Measurements from ENCODE around the gene LRR1. TPM values are rescaled to one million over a fixed set of nuclear protein-coding genes. Genes with fewer than 3 reads are reported as not detected.
"Not testable (repeated sequence)": the region's sequence is repeated elsewhere in the genome, so short reads cannot be mapped to it uniquely, and the experiment has no call there.

Gene LRR1
- total RNA-seq, 2 donors from 2014 or later: 4.1 to 21.9 TPM

DNA sequence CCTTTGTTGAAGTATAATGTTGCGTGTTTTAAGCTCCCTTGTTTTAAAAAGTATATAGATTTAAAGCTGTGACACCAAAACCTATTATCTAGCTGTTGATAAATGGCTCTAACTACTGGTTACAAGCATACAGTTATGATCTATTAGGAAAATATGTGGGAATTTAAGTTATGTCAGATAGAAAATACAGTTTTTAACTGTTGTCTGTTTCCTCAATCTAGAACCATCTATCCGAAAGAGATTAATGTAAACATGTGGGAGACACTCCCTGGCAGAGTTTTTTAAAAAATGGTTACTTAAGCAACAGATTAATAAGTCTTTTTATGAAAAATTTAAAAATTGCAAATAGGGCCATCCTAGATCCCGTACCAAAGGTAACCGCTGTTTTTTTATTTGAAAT, 13.5 kb downstream of the LRR1 start:
- DNase-seq (ENCODE audit: low spot score): no peak
- TF ChIP-seq, protein P1, sequence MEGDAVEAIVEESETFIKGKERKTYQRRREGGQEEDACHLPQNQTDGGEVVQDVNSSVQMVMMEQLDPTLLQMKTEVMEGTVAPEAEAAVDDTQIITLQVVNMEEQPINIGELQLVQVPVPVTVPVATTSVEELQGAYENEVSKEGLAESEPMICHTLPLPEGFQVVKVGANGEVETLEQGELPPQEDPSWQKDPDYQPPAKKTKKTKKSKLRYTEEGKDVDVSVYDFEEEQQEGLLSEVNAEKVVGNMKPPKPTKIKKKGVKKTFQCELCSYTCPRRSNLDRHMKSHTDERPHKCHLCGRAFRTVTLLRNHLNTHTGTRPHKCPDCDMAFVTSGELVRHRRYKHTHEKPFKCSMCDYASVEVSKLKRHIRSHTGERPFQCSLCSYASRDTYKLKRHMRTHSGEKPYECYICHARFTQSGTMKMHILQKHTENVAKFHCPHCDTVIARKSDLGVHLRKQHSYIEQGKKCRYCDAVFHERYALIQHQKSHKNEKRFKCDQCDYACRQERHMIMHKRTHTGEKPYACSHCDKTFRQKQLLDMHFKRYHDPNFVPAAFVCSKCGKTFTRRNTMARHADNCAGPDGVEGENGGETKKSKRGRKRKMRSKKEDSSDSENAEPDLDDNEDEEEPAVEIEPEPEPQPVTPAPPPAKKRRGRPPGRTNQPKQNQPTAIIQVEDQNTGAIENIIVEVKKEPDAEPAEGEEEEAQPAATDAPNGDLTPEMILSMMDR (IDR thresholded peaks at IDR 0.05): no peak
- no peak overlapping the region for H3K27ac ChIP-seq
- no peaks in the 10 kb centered on the region for H3K36me3 ChIP-seq
- no peak for ATAC-seq (ENCODE audit: insufficient number of reproducible peaks, low FRiP score, low read depth)
- no peaks in the 10 kb centered on the region for H3K27me3 ChIP-seq (replicated peaks; ENCODE audit: insufficient read depth)
- H3K4me3 ChIP-seq: no peak overlapping the region
- no peaks in the 10 kb centered on the region for H3K4me1 ChIP-seq (ENCODE audit: control insufficient read depth in 1 of 2, low read depth in 2 of 2)
- no peaks in the 10 kb centered on the region for H3K9me3 ChIP-seq

DNA sequence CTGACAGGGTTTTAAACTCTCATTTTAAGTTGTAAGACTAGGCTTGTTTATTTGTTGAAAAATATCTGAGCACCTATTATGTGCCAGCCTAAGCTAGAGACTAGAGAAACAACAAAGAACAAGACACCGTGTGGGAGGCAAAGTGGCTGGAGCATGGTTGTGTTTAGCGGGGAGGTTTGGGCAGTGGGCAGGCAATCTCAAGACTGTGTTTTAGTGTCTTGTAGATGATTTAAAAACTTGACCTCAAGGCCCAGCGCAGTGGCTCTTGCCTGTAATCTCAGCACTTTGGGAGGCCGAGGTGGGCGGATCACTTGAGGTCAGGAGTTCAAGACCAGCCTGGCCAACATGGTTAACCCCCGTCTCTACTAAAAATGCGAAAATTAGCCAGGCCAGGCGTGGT, 13.9 kb downstream of the LRR1 start:
- Histone ChIP-seq H3K9me3 (no peaks in the 10 kb centered on the region), H3K4me3 (no peak overlapping the region), H3K27ac (no peak overlapping the region), H3K36me3 (no peaks in the 10 kb centered on the region), H3K4me1 (ENCODE audit: control insufficient read depth in 1 of 2, low read depth in 2 of 2) (no peaks in the 10 kb centered on the region), H3K27me3 (replicated peaks; ENCODE audit: insufficient read depth) (no peaks in the 10 kb centered on the region)
- ATAC-seq (ENCODE audit: insufficient number of reproducible peaks, low FRiP score, low read depth) (no peak), DNase-seq (ENCODE audit: low spot score) (no peak)
- TF ChIP-seq, protein P1 (IDR thresholded peaks at IDR 0.05): no peak

DNA sequence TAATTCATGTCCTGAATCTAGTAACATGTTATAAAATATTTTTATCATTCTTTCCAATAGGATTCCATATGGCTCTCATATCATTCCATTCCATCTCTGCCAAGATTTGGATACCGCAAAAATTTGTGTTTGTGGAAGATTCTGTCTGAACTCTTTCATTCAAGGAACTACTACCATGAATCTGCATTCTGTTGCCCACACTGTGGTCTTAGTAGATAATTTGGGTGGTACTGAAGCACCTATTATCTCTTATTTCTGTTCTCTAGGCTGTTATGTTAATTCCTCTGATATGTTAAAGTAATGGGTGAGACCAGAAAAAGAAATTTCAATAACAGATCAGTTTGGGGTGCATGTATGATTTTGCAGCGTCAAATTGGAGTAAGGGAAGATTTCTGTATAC, 15.5 kb downstream of the LRR1 start:
- Histone ChIP-seq H3K27ac (no peak overlapping the region), H3K4me1 (ENCODE audit: control insufficient read depth in 1 of 2, low read depth in 2 of 2) (peaks cover 4 to 11% of the 10 kb centered on the region in 2 donors), H3K4me3 (no peak overlapping the region), H3K36me3 (peaks cover 4% of the 10 kb centered on the region), H3K27me3 (replicated peaks; ENCODE audit: insufficient read depth) (no peaks in the 10 kb centered on the region), H3K9me3 (no peaks in the 10 kb centered on the region)
- DNase-seq (ENCODE audit: low spot score): no peak
- TF ChIP-seq, protein P1 (IDR thresholded peaks at IDR 0.05): no peak
- no peak for ATAC-seq (ENCODE audit: insufficient number of reproducible peaks, low FRiP score, low read depth)

DNA sequence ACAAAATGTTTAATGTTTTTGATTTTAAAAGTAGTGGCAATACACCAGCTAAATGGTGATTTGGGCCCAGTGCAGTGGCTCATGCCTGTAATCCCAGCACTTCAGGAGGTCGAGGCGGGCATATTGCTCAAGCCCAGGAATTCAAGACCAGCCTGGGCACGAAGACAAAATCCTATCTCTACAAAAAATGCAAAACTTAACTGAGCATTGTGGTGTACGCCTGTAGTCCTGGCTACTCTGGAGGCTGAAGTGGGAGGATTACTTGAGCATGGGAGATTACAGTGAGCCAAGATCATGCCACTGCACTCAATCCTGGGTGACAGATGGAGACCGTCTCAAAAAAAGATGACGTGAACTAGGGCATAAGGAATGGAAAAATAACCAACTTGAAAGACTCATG, 17.0 kb downstream of the LRR1 start:
- DNase-seq (ENCODE audit: low spot score) (no peak), ATAC-seq (ENCODE audit: insufficient number of reproducible peaks, low FRiP score, low read depth) (no peak)
- Histone ChIP-seq H3K9me3 (no peaks in the 10 kb centered on the region), H3K27ac (no peak overlapping the region), H3K36me3 (peaks cover 4% of the 10 kb centered on the region), H3K27me3 (replicated peaks; ENCODE audit: insufficient read depth) (no peaks in the 10 kb centered on the region), H3K4me1 (ENCODE audit: control insufficient read depth in 1 of 2, low read depth in 2 of 2) (peaks cover 6 to 17% of the 10 kb centered on the region in 2 donors), H3K4me3 (no peak overlapping the region)
- TF ChIP-seq, protein P1 (IDR thresholded peaks at IDR 0.05): no peak

DNA sequence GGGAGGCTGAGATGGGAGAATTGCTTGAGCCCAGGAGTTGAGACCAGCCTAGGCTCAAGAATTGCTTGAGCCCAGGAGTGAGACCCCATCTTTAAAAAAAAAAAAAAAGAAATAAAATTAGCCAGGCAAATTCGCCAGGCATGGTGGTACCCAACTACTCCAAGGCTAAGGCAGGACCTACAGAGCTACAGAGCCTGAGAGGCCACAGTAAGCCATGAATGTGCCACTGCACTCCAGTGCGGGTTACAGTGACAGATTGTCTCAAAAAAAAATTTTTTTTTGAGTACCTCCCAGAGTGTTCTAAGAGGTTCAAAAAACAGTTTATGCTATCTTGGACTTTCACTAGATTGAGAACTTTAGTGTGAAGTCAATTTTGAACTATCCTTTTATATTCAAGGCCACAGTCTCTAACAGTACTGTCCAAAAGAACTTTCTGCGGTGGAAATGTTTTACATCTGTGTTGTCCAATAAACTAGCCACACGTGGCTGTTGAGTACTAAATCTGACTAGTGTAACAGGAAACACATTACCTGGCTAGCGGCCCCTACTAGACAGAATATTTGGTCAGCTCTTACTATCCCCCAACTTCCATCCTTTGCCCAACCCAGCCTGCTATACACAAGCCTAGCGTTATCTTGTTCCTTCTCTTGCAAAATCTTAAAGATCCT, 19.2 kb downstream of the LRR1 start:
- Histone ChIP-seq H3K4me3 (no peak overlapping the region), H3K27ac (no peak overlapping the region), H3K9me3 (no peaks in the 10 kb centered on the region), H3K36me3 (peaks cover 4% of the 10 kb centered on the region), H3K4me1 (ENCODE audit: control insufficient read depth in 1 of 2, low read depth in 2 of 2) (peaks cover 20 to 35% of the 10 kb centered on the region in 2 donors), H3K27me3 (replicated peaks; ENCODE audit: insufficient read depth) (no peaks in the 10 kb centered on the region)
- ATAC-seq (ENCODE audit: insufficient number of reproducible peaks, low FRiP score, low read depth): no peak
- DNase-seq (ENCODE audit: low spot score): no peak
- TF ChIP-seq, protein P1 (IDR thresholded peaks at IDR 0.05): no peak

DNA sequence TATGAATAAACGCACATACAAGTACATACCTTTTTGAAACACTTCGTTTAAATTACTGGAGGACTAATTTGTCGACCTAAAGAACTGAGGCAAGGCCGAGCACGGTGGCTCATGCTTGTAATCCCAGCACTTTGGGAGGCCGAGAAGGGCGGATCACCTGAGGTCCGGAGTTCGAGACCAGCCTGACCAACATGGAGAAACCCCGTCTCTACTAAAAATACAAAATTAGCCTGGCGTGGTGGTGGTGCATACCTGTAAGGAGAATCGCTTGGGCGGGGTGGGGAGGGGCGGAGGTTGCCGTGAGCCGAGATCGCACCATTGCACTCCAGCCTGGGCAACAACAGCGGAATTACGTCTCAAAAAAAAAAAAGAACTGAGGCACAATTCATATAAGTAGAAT, 20.5 kb downstream of the LRR1 start:
- not testable (repeated sequence) for H3K9me3 ChIP-seq; H3K36me3 ChIP-seq; ATAC-seq (ENCODE audit: insufficient number of reproducible peaks, low FRiP score, low read depth); DNase-seq (ENCODE audit: low spot score); H3K27me3 ChIP-seq (replicated peaks; ENCODE audit: insufficient read depth)
- Histone ChIP-seq H3K27ac (peak overlapping the region in 1 of 2 donors; percentile 98), H3K4me1 (ENCODE audit: control insufficient read depth in 1 of 2, low read depth in 2 of 2) (peaks cover 31 to 48% of the 10 kb centered on the region in 2 donors), H3K4me3 (peak overlapping the region; percentile 95)
